Amygdala (tissue), 56 donors: ENCODE data around the gene NLRP3.
"Not testable (repeated sequence)": the region's sequence is repeated elsewhere in the genome, so short reads cannot be mapped to it uniquely, and the experiment has no call there.

Experiments
- DNase-seq, 56 donors: peaks; one replicate each; lab custom pipeline; 2025; lab: John Stamatoyannopoulos, UW

Gene NLRP3

DNA sequence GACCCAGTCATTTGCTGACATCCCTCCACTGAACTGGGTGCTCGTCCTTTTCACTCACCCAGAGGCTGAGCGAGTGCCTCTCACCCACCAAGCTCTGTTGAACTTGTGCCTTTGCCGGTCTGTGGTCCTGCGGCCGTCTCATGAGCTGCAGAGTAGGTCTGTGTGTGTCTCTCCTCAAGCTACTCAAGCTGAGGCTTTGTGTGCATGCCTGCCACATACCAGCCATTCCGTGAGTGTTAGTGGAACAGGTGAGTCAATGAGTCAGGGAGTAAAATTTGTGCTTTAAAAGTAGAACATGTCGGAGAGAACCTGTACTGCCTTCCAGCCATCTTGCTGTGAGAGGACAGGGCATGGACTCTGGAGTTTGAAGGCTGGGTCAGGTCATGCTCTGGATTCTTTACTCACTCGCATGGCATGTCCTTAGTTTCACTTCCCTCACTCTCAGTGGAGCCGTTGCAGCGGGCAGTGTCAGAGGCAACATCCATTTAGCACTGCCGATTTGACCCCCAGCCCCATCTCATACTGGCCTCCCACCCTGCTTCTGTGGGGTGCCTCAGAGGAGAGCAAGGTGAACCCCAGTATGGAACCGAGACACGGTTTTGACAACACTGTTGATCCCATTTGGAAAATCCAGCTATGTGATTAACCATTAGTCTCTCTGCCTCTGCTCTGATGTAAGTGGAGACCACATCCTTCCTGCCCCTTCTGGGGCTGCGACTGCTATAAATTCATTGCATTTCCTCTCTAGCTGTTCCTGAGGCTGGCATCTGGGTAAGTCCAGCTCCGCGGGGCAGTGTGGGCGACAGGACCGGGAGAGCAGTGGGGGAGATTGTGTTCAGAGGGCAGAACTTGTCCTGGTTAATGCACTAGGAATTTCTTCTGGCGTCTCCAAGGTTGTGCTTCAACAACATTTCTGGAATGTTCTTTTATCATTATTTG is at the start of gene NLRP3:
TSS of gene NLRP3 (plus strand) at position 751 of the 939 bp plus-strand sequence. CDS start 2,628 bp downstream, outside the sequence.
- DNase-seq, result peak in 17 of 56 donors; percentile 8 to 61 (median 30)

DNA sequence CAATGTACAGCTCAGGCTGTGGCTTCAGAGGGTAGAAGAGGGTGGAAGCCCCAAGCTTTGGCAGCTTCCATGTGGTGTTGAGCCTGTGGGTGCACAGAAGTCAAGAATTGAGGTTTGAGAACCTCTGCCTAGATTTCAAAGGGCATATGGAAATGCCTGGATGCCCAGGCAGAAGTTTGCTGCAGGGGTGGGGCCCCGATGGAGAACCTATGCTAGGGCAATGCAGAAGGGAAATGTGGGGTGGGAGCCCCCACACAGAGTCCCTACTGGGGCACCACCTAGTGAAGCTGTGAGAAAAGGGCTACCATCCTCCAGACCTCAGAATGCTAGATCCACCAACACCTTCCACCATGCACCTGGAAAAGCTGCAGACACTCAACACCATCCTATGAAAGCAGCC is 49.6 kb upstream of the NLRP3 start:
- DNase-seq, result not testable (repeated sequence)

- DNase-seq, result no peak
Measured at GRCh38 chr1:247366926-247367645, 48.9 kb upstream of the NLRP3 start.

DNA sequence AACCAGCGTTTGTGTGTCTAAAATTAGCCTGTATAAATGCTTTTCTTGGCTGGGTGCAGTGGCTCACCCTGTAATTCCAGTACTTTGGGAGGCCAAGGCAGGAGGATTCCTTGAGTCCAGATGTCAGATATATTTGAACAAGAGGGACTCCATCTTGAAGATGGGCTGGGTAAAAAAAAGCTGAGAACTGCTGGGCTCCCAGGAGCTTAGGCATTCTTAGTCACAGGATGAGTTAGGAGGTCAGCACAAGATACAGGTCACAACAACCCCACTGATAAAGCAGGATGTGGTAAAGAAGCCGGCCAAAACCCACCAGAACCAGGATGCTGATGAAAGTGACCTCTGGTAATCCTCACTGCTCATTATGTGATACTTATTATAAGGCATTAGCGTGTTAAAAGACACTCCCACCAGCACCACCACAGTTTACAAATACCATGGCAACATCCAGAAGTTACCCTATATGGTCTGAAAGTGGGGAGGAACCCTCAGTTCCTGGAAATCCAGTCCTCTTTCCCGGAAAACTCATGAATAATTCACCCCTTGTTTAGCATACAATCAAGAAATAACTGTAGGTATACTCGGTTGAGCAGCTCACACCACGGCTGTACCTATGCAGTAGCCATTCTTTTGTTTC is 48.1 kb upstream of the NLRP3 start:
- DNase-seq, result no peak

- no peak for DNase-seq
Measured at GRCh38 chr1:247368490-247369145, 47.4 kb upstream of the NLRP3 start.

DNA sequence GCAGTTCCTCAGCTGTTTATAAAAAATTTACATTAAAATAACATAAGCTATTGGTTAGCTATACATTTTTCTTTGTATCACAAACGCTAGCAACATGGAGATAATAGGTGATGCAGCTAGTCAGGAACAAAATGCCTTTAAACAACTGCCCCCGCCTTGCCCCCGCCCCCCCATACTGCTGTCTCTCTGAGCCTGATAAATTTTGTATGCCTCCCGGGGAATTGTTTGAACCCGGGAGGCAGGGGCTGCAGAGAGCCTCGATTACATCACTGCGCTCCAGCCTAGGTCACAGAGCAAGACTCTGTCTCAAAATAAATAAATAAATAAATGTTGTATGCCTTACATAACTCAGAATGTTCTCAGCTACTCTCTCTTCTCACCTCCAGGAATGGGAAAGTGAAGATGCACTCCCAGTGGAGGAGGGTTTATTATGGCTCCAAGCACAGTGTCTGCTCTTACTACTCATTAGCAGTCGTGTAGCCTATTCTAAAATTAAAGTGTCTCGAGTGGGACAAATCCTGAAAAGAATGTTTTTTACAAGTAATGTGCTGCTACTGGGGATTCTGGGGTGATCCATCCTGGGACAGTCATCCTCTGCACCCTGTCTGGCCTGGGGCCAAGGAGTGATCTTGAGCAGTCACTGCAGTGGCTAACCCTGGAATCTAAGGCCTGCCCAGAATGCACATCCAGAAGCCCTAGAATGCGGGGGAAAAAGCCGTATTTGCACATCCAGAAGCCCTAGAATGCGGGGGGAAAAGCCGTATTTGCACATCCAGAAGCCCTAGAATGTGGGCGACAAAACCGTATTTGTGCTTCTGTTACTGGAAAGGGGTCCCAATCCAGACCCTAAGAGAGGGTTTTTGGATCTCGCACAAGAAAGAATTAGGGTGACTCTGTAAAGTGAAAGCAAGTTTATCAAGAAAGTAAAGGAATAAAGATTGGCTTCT is 44.9 kb upstream of the NLRP3 start:
- DNase-seq, result peak in 1 of 56 donors; percentile 16

GRCh38 chr1:247371801-247372259 is 44.1 kb upstream of the NLRP3 start:
- no peak for DNase-seq

- DNase-seq, result peak in 15 of 56 donors; percentile 3 to 45 (median 9)
Measured at GRCh38 chr1:247373721-247374141, 42.2 kb upstream of the NLRP3 start.

DNA sequence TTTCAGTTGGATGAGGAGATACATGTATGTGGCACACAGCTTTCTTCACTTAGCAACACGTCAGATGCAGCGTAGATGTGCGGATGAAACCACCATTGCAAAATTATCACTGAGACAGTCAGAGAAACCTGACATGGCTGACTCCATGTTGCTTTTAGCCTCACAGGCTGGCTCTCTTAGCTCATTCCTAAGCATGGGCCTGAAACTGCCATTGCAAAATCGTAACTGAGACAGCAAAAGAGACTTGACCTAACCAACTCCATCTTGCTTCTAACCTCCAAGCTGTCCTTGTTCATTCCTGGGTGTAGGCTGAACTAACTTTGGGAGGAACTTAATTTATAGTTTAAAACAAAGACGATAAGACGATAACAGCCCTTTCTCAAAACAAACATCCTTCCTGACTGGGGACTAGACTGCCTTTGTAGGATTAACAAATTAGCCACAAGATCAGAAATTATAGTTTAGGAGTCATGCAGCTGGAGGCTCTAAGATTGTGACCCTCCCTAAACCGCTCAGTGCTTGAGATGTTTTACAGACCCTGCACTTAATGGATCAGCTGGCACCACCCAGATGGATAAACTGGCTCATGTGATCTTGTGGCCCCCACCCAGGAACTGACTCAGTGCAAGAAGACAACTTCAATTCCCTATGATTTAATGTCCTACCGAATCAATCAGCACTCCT is 41.2 kb upstream of the NLRP3 start:
- not testable (repeated sequence) for DNase-seq

- no peak for DNase-seq
Measured at GRCh38 chr1:247375747-247376146, 40.2 kb upstream of the NLRP3 start.

- DNase-seq, result no peak
Measured at GRCh38 chr1:247376659-247377058, 39.3 kb upstream of the NLRP3 start.

- DNase-seq, result not testable (repeated sequence)
Measured at GRCh38 chr1:247377656-247378055, 38.3 kb upstream of the NLRP3 start.

DNA sequence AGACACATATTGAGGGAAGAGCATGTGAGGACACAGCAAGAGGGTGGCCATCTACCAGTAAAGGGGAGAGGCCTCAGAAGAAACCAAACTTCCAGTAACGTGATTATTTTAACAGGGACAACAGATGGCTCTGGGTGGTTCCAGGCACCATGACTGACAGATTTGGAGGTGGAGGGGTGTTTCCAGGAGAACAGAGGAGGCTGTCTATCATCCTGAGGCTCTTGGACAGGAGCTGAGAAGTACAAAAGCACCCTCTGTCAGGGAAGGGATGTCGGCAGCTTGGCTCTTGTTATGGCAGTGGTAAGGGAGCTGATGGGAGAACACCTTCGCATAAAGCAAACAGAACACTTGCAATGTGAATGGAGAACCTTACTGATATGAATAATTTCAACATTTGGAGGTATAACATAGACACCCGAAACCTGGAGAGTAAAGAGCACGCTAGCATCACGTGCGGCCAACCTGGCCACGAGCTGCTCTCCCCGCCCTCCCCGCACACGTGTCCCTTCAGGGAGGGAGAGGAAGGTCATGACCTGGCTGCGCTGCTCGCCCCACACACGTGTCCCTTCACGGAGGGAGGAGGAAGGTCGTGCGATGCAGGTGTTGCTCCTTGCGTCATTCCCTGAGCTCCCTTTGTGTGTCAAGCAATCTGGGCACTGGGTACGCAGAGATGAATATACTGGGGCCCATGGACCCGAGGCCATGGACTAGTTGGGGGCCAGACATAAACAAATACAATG is 37.5 kb upstream of the NLRP3 start:
- no peak for DNase-seq

- no peak for DNase-seq
Measured at GRCh38 chr1:247385283-247385682, 30.7 kb upstream of the NLRP3 start.

- DNase-seq, result no peak
Measured at GRCh38 chr1:247386217-247386616, 29.8 kb upstream of the NLRP3 start.

- DNase-seq, result peak in 2 of 56 donors; percentile 14 to 15
Measured at GRCh38 chr1:247386687-247387086, 29.3 kb upstream of the NLRP3 start.

DNA sequence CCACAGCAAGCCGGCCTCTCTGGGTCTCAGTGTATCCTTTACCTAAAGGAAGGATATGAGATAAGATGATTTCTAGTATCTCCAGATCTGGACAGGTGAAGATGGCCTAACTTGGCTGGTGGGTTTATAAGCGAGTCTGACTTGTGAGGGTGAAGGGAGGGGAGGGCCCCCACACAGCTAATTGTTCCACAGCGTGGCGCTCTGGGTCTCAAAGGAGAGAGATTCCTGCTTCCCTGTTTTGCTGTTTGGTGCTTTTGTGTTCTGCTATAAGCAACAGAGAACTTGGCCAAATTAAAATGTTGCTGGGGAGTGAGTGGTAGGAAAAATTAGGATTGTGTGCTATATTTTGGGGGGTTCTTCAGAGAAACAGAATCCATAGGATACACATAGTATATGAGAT is 28.9 kb upstream of the NLRP3 start:
- DNase-seq, result peak in 6 of 56 donors; percentile 8 to 40 (median 16)

DNA sequence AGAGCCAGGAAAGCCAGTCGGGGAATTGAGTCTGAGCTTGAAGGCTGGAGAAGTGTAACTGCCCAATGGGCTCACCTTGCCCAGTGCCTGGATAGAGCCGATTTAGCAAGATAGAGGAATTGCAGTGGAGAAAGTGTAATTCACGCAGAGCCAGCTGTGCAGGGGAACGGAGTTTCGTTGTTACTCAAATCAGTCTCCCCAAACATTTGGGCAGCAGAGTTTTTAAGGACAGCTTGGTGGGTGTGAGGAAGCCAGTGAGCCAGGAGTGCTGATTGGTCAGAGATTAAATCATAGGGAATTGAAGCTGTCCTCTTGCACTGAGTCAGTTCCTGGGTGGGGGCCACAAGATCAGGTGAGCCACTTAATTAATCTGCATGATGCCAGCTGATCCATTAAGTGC is 28.4 kb upstream of the NLRP3 start:
- no peak for DNase-seq
